Esophagus muscularis mucosa (tissue), 4 donors: ENCODE results near the gene DUS1L. TPM values are rescaled to one million over a fixed set of nuclear protein-coding genes. Genes with fewer than 3 reads are reported as not detected.

ENCODE experiments used
- DNase-seq: peaks from one replicate; pipeline ENCODE4 v3.0.0-alpha.2; 2017; ENCODE audit errors: extremely low spot score
- H3K27ac ChIP-seq, 4 donors: fragments of 200-600 bp; sonication (generic); replicated peaks in 1 of 4; 1 replicate in 3 of 4; 2 replicates in 1 of 4; pipeline ENCODE4 v1.5.1; 2016 to 2019; ENCODE audit warnings: mild to moderate bottlenecking in 1 of 4
- H3K27me3 ChIP-seq, 4 donors: fragments of 200-600 bp; sonication (generic); one replicate each; pipeline versions ENCODE4 v1.5.1 to v1.6.0; 2016 to 2019
- H3K36me3 ChIP-seq, 4 donors: fragments of 200-600 bp; sonication (generic); one replicate each; pipeline ENCODE4 v1.5.1; 2016 to 2019
- H3K4me1 ChIP-seq, 4 donors: fragments of 200-600 bp; sonication (generic); one replicate each; pipeline ENCODE4 v1.5.1; 2016 to 2019
- H3K4me3 ChIP-seq, 4 donors: fragments of 200-600 bp; sonication (generic); 1 replicate in 2 of 4; 2 replicates in 2 of 4; pipeline ENCODE4 v1.5.1; 2016 to 2019; ENCODE audit warnings: mild to moderate bottlenecking in 4 of 4, moderate library complexity in 1 of 4
- H3K9me3 ChIP-seq, 4 donors: fragments of 200-600 bp; sonication (generic); 1 replicate in 3 of 4; 2 replicates in 1 of 4; pipeline ENCODE4 v1.5.1; 2016 to 2019
- EP300 ChIP-seq: sonication (generic); formaldehyde crosslinking; IDR thresholded peaks from one replicate; pipeline ENCODE4 v1.6.1; 2017; ENCODE audit warnings: antibody characterized with exemption
- POLR2A ChIP-seq: fragments of 450-650 bp; IDR thresholded peaks from one replicate; pipeline ENCODE4 v1.6.1; 2017; ENCODE audit warnings: antibody characterized with exemption, moderate library complexity, mild to moderate bottlenecking, low read depth
- POLR2AphosphoS5 ChIP-seq, 2 donors: sonication (generic); formaldehyde crosslinking; IDR thresholded peaks; one replicate each; pipeline ENCODE4 v1.6.1; 2017; ENCODE audit warnings: antibody characterized with exemption in 2 of 2
- WGBS: methylation state at CpG from one replicate; pipeline ENCODE4 v1.1.5; 2018; 5-methylcytosine and 5-hydroxymethylcytosine counted together
- intact Hi-C: fragments of 100-400 bp; cut with DNase I; formaldehyde crosslinking; loops from one replicate; pipeline ENCODE4 v1.15.1; 2023
- total RNA-seq, 4 donors: library from RNA; depleted of rRNA; stranded (reverse); fragments of >200 nt; gene quantifications; one replicate each; pipeline versions ENCODE4 v1.1.0 to v1.2.1, GENCODE V29; 2016
- TF ChIP-seq, protein P1 (sequence below), 3 experiments: fragments of 200-600 bp in 2 of 3; fragments of 450-650 bp in 1 of 3; sonication (generic) in 2 of 3; IDR thresholded peaks; one replicate each; pipeline ENCODE4 v1.5.1; 2017 to 2019; ENCODE audit warnings: antibody characterized with exemption in 3 of 3, mild to moderate bottlenecking in 2 of 3, moderate library complexity in 1 of 3

The DUS1L gene
- total RNA-seq, 4 donors from 2014 or later = 42.2 to 77.1 (median 52.6) TPM

DNA sequence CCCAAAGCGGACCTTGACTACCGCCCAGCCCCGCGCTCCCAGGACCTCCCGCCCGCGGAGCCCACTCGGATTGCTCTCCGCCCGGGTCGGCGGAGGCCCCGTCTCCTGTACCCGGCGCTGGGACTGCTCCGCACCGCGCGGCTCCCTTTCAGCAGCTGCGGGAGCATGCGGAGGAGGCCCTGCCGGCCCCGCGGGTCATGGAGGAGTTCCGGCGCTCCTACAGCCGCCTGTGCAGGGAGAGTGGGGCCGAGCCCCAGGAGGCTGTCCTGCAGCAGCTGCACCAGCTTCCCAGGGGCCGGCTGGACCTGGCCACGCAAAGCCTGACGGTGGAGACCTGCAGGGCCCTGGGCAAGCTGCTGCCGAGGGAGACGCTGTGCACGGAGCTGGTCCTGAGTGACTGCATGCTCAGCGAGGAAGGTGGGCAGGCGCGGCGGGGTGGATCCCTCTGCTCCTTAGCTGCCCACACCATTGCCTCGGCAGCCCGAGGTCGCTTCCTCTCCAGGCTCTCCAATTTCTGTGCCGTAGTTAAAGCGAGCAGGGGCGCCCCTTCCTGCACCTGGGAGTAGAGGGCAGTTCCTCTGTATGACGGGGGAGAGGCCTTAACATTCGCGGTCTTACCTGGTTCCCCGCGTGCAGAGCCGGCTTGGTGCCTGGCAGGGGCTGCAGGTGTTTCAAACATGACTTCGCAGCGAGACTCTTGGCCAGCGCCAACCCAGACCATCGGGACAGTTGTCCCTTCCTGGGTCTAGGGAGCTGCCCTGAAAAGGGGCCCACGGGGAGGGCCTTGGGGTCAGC lies 42.0 kb downstream of the DUS1L start:
- H3K9me3 ChIP-seq = no peaks in the 10 kb centered on the region

DNA sequence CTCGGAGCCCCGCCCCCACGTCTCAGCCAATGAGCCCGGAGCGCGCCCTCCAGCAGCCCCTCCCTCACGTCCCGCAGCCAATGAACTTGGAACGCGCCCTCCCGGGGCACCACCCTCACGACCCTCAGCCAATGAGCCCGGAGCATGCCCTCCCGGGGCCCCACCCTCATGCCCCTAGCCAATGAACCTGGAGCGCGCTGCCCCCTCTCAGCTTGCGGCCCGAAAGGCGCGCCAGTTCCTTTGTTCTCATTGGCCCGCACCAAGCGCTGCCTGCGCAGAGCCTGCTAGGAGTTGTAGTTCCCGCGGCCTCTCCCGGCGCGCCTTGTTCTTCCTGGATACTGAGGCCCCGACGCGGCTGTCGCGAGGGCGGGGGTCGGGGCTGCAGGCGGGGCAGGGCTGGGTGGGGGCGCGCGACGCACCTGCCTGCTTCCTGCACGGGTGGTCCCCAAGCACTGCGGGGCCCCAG lies 42.6 kb downstream of the DUS1L start, which contains the start of gene LRRC45:
Gene LRRC45, plus strand, starts transcription at position 325 of the 466 bp plus-strand sequence. CDS start 339 bp downstream, outside the sequence.
- intact Hi-C loops = no loop called here
- Histone ChIP-seq H3K9me3 (no peaks in the 10 kb centered on the region), H3K27me3 (no peaks in the 10 kb centered on the region), H3K27ac (peak within 1 kb of the TSS; percentile 64 to 83 (median 75)), H3K4me3 (peak within 1 kb of the TSS; percentile 83 to 96 (median 86)), H3K36me3 (peaks cover 0 to 35% (median 19%) of the 10 kb centered on the region in 4 donors), H3K4me1 (peaks cover 26 to 50% (median 38%) of the 10 kb centered on the region in 4 donors)
- DNase-seq = peak; percentile 100
- TF ChIP-seq, protein P1, sequence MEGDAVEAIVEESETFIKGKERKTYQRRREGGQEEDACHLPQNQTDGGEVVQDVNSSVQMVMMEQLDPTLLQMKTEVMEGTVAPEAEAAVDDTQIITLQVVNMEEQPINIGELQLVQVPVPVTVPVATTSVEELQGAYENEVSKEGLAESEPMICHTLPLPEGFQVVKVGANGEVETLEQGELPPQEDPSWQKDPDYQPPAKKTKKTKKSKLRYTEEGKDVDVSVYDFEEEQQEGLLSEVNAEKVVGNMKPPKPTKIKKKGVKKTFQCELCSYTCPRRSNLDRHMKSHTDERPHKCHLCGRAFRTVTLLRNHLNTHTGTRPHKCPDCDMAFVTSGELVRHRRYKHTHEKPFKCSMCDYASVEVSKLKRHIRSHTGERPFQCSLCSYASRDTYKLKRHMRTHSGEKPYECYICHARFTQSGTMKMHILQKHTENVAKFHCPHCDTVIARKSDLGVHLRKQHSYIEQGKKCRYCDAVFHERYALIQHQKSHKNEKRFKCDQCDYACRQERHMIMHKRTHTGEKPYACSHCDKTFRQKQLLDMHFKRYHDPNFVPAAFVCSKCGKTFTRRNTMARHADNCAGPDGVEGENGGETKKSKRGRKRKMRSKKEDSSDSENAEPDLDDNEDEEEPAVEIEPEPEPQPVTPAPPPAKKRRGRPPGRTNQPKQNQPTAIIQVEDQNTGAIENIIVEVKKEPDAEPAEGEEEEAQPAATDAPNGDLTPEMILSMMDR (IDR thresholded peaks at IDR 0.05) = peak in 1 of 3 experiments; percentile 39
- TF ChIP-seq POLR2AphosphoS5 (IDR thresholded peaks at IDR 0.05) = peak in 1 of 2 donors; percentile 73
- TF ChIP-seq EP300 = no peak
- TF ChIP-seq POLR2A = no peak
- whole genome bisulfite sequencing = 0% methylated on average over 16 of the region's 42 CpGs

More for the DNA sequence above, 42.0 kb downstream of the DUS1L start:
- peaks cover 26 to 50% (median 38%) of the 10 kb centered on the region in 4 donors for H3K4me1 ChIP-seq
- intact Hi-C loops = no loop called here
- H3K27ac ChIP-seq = peak overlapping the region in 3 of 4 donors; percentile 56 to 63 (median 59)
- no peak for TF ChIP-seq POLR2A
- no peak for TF ChIP-seq POLR2AphosphoS5 (IDR thresholded peaks at IDR 0.05)
- TF ChIP-seq EP300 = no peak
- TF ChIP-seq, protein P1 (IDR thresholded peaks at IDR 0.05) = no peak
- peak overlapping the region; percentile 78 to 96 (median 86) for H3K4me3 ChIP-seq
- H3K36me3 ChIP-seq = peaks cover 0 to 35% (median 17%) of the 10 kb centered on the region in 4 donors
- DNase-seq = no peak
- H3K27me3 ChIP-seq = no peaks in the 10 kb centered on the region
- WGBS = 11% methylated on average over 16 of the region's 55 CpGs

DNA sequence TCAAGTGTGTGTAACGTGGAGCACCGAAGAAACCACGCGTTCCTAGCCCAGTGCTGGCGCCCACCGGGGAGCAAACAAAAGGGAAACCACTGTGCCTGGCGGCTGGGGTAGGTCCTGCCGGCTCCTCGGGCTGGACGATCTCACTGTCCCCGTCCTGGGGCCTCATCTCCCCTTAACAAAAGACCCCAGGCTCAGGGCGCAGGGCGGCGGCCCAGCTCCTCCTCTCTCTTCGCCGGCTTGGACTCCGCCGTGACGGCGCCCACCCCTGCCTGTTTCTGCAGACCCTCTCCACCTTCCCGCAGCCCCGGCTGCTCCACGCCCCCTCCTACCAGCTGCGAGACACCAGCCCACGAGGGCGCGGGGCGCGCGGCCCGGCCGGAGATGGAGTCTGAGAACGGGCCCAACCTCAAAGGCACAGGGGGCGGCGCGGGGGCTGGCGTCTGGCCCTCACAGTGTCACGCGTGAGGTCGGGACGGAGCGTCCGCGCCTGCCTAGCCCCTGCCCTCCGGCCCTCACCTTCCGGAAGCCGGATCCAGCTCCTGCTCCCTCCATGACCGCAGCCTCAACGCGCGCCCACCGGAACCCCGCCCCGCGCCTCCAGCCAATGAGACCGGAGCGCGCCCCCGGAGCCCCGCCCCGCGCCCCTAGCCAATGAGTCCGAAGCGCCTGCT lies 43.2 kb downstream of the DUS1L start, which contains the start of gene CENPX:
Gene CENPX, minus strand, starts transcription at position 569 of the 671 bp plus-strand sequence. Its CDS starts 17 bp downstream, at position 552.
- Histone ChIP-seq H3K27me3 (no peaks in the 10 kb centered on the region), H3K36me3 (peaks cover 3 to 35% (median 21%) of the 10 kb centered on the region in 4 donors), H3K27ac (peak within 1 kb of the TSS; percentile 64 to 83 (median 75)), H3K9me3 (no peaks in the 10 kb centered on the region), H3K4me1 (peaks cover 26 to 50% (median 38%) of the 10 kb centered on the region in 4 donors), H3K4me3 (peak within 1 kb of the TSS; percentile 83 to 96 (median 86))
- TF ChIP-seq POLR2A (peak; percentile 17), POLR2AphosphoS5 (IDR thresholded peaks at IDR 0.05) (peak in 1 of 2 donors; percentile 85), EP300 (no peak)
- intact Hi-C loops = no loop called here
- WGBS = 0% methylated on average over 20 of the region's 64 CpGs
- no peak for DNase-seq

DNA sequence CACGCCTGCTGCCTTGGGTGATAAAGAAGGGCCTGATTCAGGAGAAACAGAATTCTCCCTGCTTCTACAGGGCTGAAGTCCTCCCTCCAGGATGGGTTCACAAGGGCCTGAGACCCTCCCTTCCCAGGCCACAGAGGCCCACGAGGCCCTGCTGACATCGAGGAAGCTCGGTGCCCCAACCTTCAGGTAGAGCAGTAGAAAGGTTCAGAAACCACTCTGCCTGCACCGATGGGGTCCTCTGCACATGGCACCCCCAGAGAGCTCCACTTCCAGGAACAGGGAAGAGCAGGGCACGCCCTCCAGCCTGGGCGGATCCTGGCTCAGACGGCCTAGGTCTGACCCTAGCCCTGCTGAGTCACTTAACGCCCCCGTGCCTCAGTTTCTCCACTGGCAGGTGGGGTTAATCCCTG lies 43.7 kb downstream of the DUS1L start:
- peaks cover 3 to 34% (median 19%) of the 10 kb centered on the region in 4 donors for H3K36me3 ChIP-seq
- TF ChIP-seq, protein P1 (IDR thresholded peaks at IDR 0.05) = no peak
- TF ChIP-seq POLR2AphosphoS5 (IDR thresholded peaks at IDR 0.05) (no peak), EP300 (no peak), POLR2A (no peak)
- peak overlapping the region; percentile 83 to 96 (median 86) for H3K4me3 ChIP-seq
- H3K9me3 ChIP-seq = no peaks in the 10 kb centered on the region
- H3K27me3 ChIP-seq = no peaks in the 10 kb centered on the region
- H3K4me1 ChIP-seq = peaks cover 26 to 50% (median 38%) of the 10 kb centered on the region in 4 donors
- peak overlapping the region; percentile 64 to 83 (median 75) for H3K27ac ChIP-seq
- DNase-seq = no peak
- WGBS = 0% methylated on average over 1 of the region's 10 CpGs
- intact Hi-C loops = loop anchor here (1.0 kb wide), 1 partner anchor 63 kb away; no protein-coding TSS in a partner anchor
